HCT116 (cell line): ENCODE results near the gene TAF3. TPM values are rescaled to one million over a fixed set of nuclear protein-coding genes. Genes with fewer than 3 reads are reported as not detected.

Experiments used
- ATAC-seq: fragments of 200-7000 bp; cut with Tn5 transposase; 2 replicates; pipeline ENCODE4 v1.9.1; 2020; ENCODE audit warnings: mild to moderate bottlenecking, moderate library complexity
- BruUV-seq: library from RNA; stranded (reverse); fragments of 400-500 nt; replicated peaks from 2 replicates; lab custom pipeline; 2021; lab: Mats Ljungman, UMichigan
- CTCF ChIA-PET: fragments of 300-600 bp; sonication (Branson Sonifier 250); formaldehyde crosslinking; loops from one replicate; lab custom pipeline; 2021; ENCODE audit warnings: antibody characterized with exemption; lab: Charles Lee
- POLR2A ChIA-PET: fragments of 300-600, 350-600 bp; sonication (Branson Sonifier 250); formaldehyde crosslinking; loops from one replicate; lab custom pipeline; 2021; ENCODE audit warnings: antibody characterized with exemption; lab: Charles Lee
- RAD21 ChIA-PET, 2 experiments: fragments of 300-600 bp; sonication (Branson Sonifier 250); formaldehyde crosslinking; loops; one replicate each; lab custom pipeline; 2023; ENCODE audit warnings: low total read pairs in 2 of 2; ENCODE audit not compliant: uncharacterized antibody in 2 of 2, unreplicated experiment in 2 of 2, low non-redundant PET in 1 of 2; lab: Charles Lee
- DNase-seq: peaks from one replicate; pipeline ENCODE4 v3.0.0-alpha.2; 2010; ENCODE audit warnings: low read depth, low spot score
- H2AFZ ChIP-seq: fragments of 200-600 bp; shearing (Covaris generic), sonication (generic); 2 replicates; pipeline ENCODE4 v1.6.1; 2017; ENCODE audit warnings: low read depth, mixed run types, mixed read lengths, antibody characterized with exemption, low read length; ENCODE audit not compliant: poor library complexity, severe bottlenecking
- H3K27ac ChIP-seq: 2 replicates; pipeline ENCODE4 v1.5.1; 2012; ENCODE audit warnings: low read depth, low read length
- H3K27me3 ChIP-seq: fragments of 200-600 bp; sonication (generic); 2 replicates; pipeline ENCODE4 v1.6.1; 2016; ENCODE audit warnings: mixed run types, low read length, mixed read lengths; ENCODE audit not compliant: insufficient read depth
- H3K36me3 ChIP-seq, 2 experiments: fragments of 200-500 bp in 1 of 2; fragments of 200-600 bp in 1 of 2; sonication (Bioruptor generic) in 1 of 2; sonication (generic) in 1 of 2; 2 replicates each; pipeline versions ENCODE4 v1.5.1 to v1.6.1; 2014 to 2016; ENCODE audit warnings: low read length in 2 of 2, inconsistent platforms in 1 of 2, mixed read lengths in 1 of 2, mixed run types in 1 of 2; ENCODE audit not compliant: insufficient read depth in 2 of 2, control insufficient read depth in 1 of 2
- H3K4me1 ChIP-seq, 2 experiments: fragments of 200-600 bp in 1 of 2; sonication (generic) in 1 of 2; 2 replicates each; pipeline versions ENCODE4 v1.5.1 to v1.6.1; 2012 to 2017; ENCODE audit warnings: low read length in 2 of 2, inconsistent platforms in 1 of 2, mild to moderate bottlenecking in 1 of 2, mixed read lengths in 1 of 2, mixed run types in 1 of 2, moderate library complexity in 1 of 2; ENCODE audit not compliant: insufficient read depth in 2 of 2, control insufficient read depth in 1 of 2
- H3K4me2 ChIP-seq: fragments of 200-600 bp; sonication (generic); 2 replicates; pipeline ENCODE4 v1.6.1; 2017; ENCODE audit warnings: mixed run types, low read length, mixed read lengths
- H3K4me3 ChIP-seq, 2 experiments: fragments of 200-600 bp in 1 of 2; sonication (generic) in 1 of 2; replicated peaks in 1 of 2; 2 replicates each; pipeline ENCODE4 v1.5.1; 2011 to 2016; ENCODE audit warnings: low read length in 2 of 2, control low read depth in 1 of 2, low read depth in 1 of 2, mild to moderate bottlenecking in 1 of 2, mixed read lengths in 1 of 2, mixed run types in 1 of 2
- H3K79me2 ChIP-seq: fragments of 200-600 bp; sonication (generic); 2 replicates; pipeline ENCODE4 v1.6.1; 2017; ENCODE audit warnings: mild to moderate bottlenecking, mixed run types, low read length, moderate library complexity, mixed read lengths; ENCODE audit not compliant: insufficient read depth
- H3K9ac ChIP-seq: fragments of 200-600 bp; sonication (generic); 2 replicates; pipeline ENCODE4 v1.6.1; 2016; ENCODE audit warnings: low read length, mixed read lengths
- H3K9me2 ChIP-seq: fragments of 200-600 bp; sonication (generic), shearing (Covaris generic); 2 replicates; pipeline ENCODE4 v1.6.1; 2017; ENCODE audit warnings: mixed run types, mild to moderate bottlenecking, moderate library complexity; ENCODE audit not compliant: insufficient read depth
- H3K9me3 ChIP-seq, 2 experiments: fragments of 200-500 bp in 1 of 2; fragments of 200-600 bp in 1 of 2; sonication (Bioruptor generic) in 1 of 2; sonication (generic) in 1 of 2; 2 replicates each; pipeline ENCODE4 v1.6.1; 2014 to 2017; ENCODE audit warnings: low read length in 2 of 2, mixed read lengths in 2 of 2, inconsistent platforms in 1 of 2, low read depth in 1 of 2, mild to moderate bottlenecking in 1 of 2, mixed run types in 1 of 2, moderate library complexity in 1 of 2; ENCODE audit not compliant: control insufficient read depth in 1 of 2, insufficient read depth in 1 of 2
- H4K20me1 ChIP-seq: fragments of 200-600 bp; sonication (generic), shearing (Covaris generic); 2 replicates; pipeline ENCODE4 v1.6.1; 2017; ENCODE audit warnings: mixed run types, mild to moderate bottlenecking, moderate library complexity; ENCODE audit not compliant: insufficient read depth
- ATF3 ChIP-seq: IDR thresholded peaks from 2 replicates; pipeline ENCODE4 v1.6.1; 2012
- CBX3 ChIP-seq: IDR thresholded peaks from 2 replicates; pipeline ENCODE4 v1.6.1; 2012; ENCODE audit warnings: low read depth
- EGR1 ChIP-seq: IDR thresholded peaks from 2 replicates; pipeline ENCODE4 v1.6.1; 2012; ENCODE audit warnings: low read depth
- ELF1 ChIP-seq: IDR thresholded peaks from 2 replicates; pipeline ENCODE4 v1.6.1; 2012; ENCODE audit warnings: low read depth, borderline replicate concordance
- EZH2 ChIP-seq: fragments of 200-600 bp; sonication (generic); IDR thresholded peaks from 2 replicates; pipeline ENCODE4 v1.6.1; 2017; ENCODE audit warnings: antibody characterized with exemption, mixed run types
- EZH2phosphoT487 ChIP-seq: fragments of 200-600 bp; IDR thresholded peaks from 2 replicates; pipeline ENCODE4 v1.6.1; 2018; ENCODE audit warnings: antibody characterized with exemption, borderline replicate concordance
- FOSL1 ChIP-seq: IDR thresholded peaks from 2 replicates; pipeline ENCODE4 v1.6.1; 2012; ENCODE audit warnings: low read depth
- POLR2AphosphoS5 ChIP-seq: IDR thresholded peaks from 2 replicates; pipeline ENCODE4 v1.6.1; 2011; ENCODE audit warnings: mild to moderate bottlenecking, low read depth, low read length, moderate library complexity
- SP1 ChIP-seq: IDR thresholded peaks from 2 replicates; pipeline ENCODE4 v1.6.1; 2012; ENCODE audit warnings: low read depth
- YY1 ChIP-seq: IDR thresholded peaks from 2 replicates; pipeline ENCODE4 v1.6.1; 2011; ENCODE audit warnings: low read length, low read depth, moderate library complexity, mild to moderate bottlenecking; ENCODE audit not compliant: insufficient replicate concordance; ENCODE audit errors: extremely low read depth
- ZBTB33 ChIP-seq: IDR thresholded peaks from 2 replicates; pipeline ENCODE4 v1.6.1; 2011; ENCODE audit warnings: mild to moderate bottlenecking, low read length, moderate library complexity; ENCODE audit not compliant: insufficient replicate concordance; ENCODE audit errors: extremely low read depth
- ZNF274 ChIP-seq: fragments of 200-500 bp; sonication (Bioruptor generic); IDR thresholded peaks from 2 replicates; pipeline ENCODE4 v1.6.1; 2014; ENCODE audit warnings: mild to moderate bottlenecking, low read depth, low read length, inconsistent platforms
- intact Hi-C: fragments of 100-400 bp; cut with micrococcal nuclease; formaldehyde crosslinking; loops from 2 replicates; pipeline ENCODE4 v1.10.0; 2022
- total RNA-seq: library from RNA; stranded (reverse); gene quantifications from one replicate; pipeline ENCODE4 v1.2.1, GENCODE V29; 2021; ENCODE audit not compliant: unreplicated experiment

The TAF3 gene
- total RNA-seq, 1 experiment from 2014 or later = 8.0 TPM

GRCh38 chr10:8041284-8041991 is 223.1 kb downstream of the TAF3 start:
- DNase-seq (no peak), ATAC-seq (no peak)
- Histone ChIP-seq H3K9ac (no peak overlapping the region), H3K4me3 (no peak overlapping the region), H3K9me2 (no peaks in the 10 kb centered on the region), H4K20me1 (no peaks in the 10 kb centered on the region), H3K27me3 (peaks cover 68% of the 10 kb centered on the region), H3K4me2 (no peak overlapping the region), H3K27ac (no peak overlapping the region), H3K79me2 (no peaks in the 10 kb centered on the region), H2AFZ (no peak overlapping the region), H3K4me1 (no peaks in the 10 kb centered on the region), H3K36me3 (no peaks in the 10 kb centered on the region), H3K9me3 (no peaks in the 10 kb centered on the region)
- CTCF ChIA-PET = no interaction called here
- BruUV-seq = no TSS peak
- POLR2A ChIA-PET = no interaction called here
- intact Hi-C loops = no loop called here
- TF ChIP-seq EZH2 (no peak), FOSL1 (no peak), ATF3 (no peak), CBX3 (no peak), EZH2phosphoT487 (no peak), SP1 (no peak), ELF1 (no peak), ZNF274 (no peak), EGR1 (no peak), POLR2AphosphoS5 (no peak), ZBTB33 (no peak), YY1 (no peak)
- RAD21 ChIA-PET = no interaction called here
